ENCODE measurements around the gene LRBA. TPM values are rescaled to one million over a fixed set of nuclear protein-coding genes. Genes with fewer than 3 reads are reported as not detected.

Gene LRBA
- polyA plus RNA-seq, 1 of the 3 experiments (the other 2 are of a cell fraction): 11.4 TPM

- TF ChIP-seq USF1 (IDR thresholded peaks at IDR 0.05; ENCODE audit: borderline replicate concordance, low read depth) (no peak), FOSL2 (IDR thresholded peaks at IDR 0.05; ENCODE audit: borderline replicate concordance, low read depth) (no peak), MXI1 (IDR thresholded peaks at IDR 0.05; ENCODE audit: low read depth, low read length) (no peak)
Measured at GRCh38 chr4:150258569-150258968, 756.5 kb downstream of the LRBA start (continued).

- Histone ChIP-seq H3K9ac (no peak overlapping the region), H3K9me2 (no peaks in the 10 kb centered on the region), H3K27me3 (ENCODE audit: insufficient read depth) (no peaks in the 10 kb centered on the region), H3K4me3 (ENCODE audit: low read depth in 2 of 2, low read length in 1 of 2) (no peak overlapping the region), H3K4me1 (ENCODE audit: control insufficient read depth in 1 of 2, insufficient read depth in 2 of 2, low read depth in 1 of 2, low read length in 1 of 2) (peaks cover 0 to 4% of the 10 kb centered on the region in 2 experiments; a peak in 1 of 4 replicates), H3F3A (replicated peaks; ENCODE audit: insufficient read depth) (peaks cover 15% of the 10 kb centered on the region), H3K9me3 (no peaks in the 10 kb centered on the region), H3K4me2 (no peak overlapping the region), H2AFZ (ENCODE audit: low read depth) (no peak overlapping the region), H3K36me3 (replicated peaks in 1 of 2; ENCODE audit: control insufficient read depth in 1 of 2, insufficient read depth in 2 of 2, low read length in 1 of 2) (peaks cover 62% of the 10 kb centered on the region in 2 experiments), H4K20me1 (ENCODE audit: insufficient read depth) (no peaks in the 10 kb centered on the region), H3K79me2 (ENCODE audit: insufficient read depth) (no peaks in the 10 kb centered on the region), H3K27ac (ENCODE audit: low read depth in 2 of 2, low read length in 1 of 2) (no peak overlapping the region)
- WGBS (ENCODE audit: low lambda C conversion rate): 93% methylated on average over 22 of the region's 25 CpGs
- TF ChIP-seq IRF3 (IDR thresholded peaks at IDR 0.05; ENCODE audit: low read depth, low read length): no peak
- no peak for TF ChIP-seq CTCF (IDR thresholded peaks at IDR 0.05)
- TF ChIP-seq JUND (IDR thresholded peaks at IDR 0.05): no peak
- TF ChIP-seq GATA2 (CRISPR knock-in tag; IDR thresholded peaks at IDR 0.05): no peak
- no peak for TF ChIP-seq REST (IDR thresholded peaks at IDR 0.05; ENCODE audit: low read depth, low read length)
- TF ChIP-seq EZH2phosphoT487 (IDR thresholded peaks at IDR 0.05; ENCODE audit: borderline replicate concordance, low read depth): no peak
- no peak for TF ChIP-seq NRF1 (IDR thresholded peaks at IDR 0.05; ENCODE audit: low read depth, low read length)
- TF ChIP-seq FOSL2 (IDR thresholded peaks at IDR 0.05; ENCODE audit: borderline replicate concordance, low read depth): no peak
- no peak for TF ChIP-seq SMC3 (IDR thresholded peaks at IDR 0.05; ENCODE audit: low read depth, low read length)
- no peak for TF ChIP-seq FOXM1 (IDR thresholded peaks at IDR 0.05; ENCODE audit: low read depth)
- no peak for TF ChIP-seq ELF1 (IDR thresholded peaks at IDR 0.05)
- TF ChIP-seq RCOR1 (IDR thresholded peaks at IDR 0.05; ENCODE audit: low read length): no peak
- TF ChIP-seq EP300 (IDR thresholded peaks at IDR 0.05; ENCODE audit: borderline replicate concordance in 1 of 2, low read depth in 1 of 2, low read length in 1 of 2): no peak
- TF ChIP-seq GABPA (IDR thresholded peaks at IDR 0.05; ENCODE audit: low read depth): no peak
- TF ChIP-seq MEF2A (IDR thresholded peaks at IDR 0.05; ENCODE audit: borderline replicate concordance, low read depth): no peak
- no peak for TF ChIP-seq RXRA (IDR thresholded peaks at IDR 0.05; ENCODE audit: borderline replicate concordance, low read depth)
- no peak for TF ChIP-seq USF1 (IDR thresholded peaks at IDR 0.05; ENCODE audit: borderline replicate concordance, low read depth)
- no peak for TF ChIP-seq USF2 (IDR thresholded peaks at IDR 0.05; ENCODE audit: borderline replicate concordance, low read depth, low read length)
- ChIA-PET POLR2A (no interaction called here), CTCF (interaction anchor here (2.1 to 6.2 kb wide), 3 partner anchors 15 to 610 kb away, joined by 5 to 31 read pairs (median 6); no protein-coding TSS in a partner anchor)
- DNase-seq: no peak
Measured at GRCh38 chr4:150256841-150257730, 758.0 kb downstream of the LRBA start.

All from SK-N-SH (cell line).